Uterus (tissue), 4 donors: ENCODE results near the gene VWA5B2. TPM values are rescaled to one million over a fixed set of nuclear protein-coding genes. Genes with fewer than 3 reads are reported as not detected.

Source experiments
- DNase-seq, 2 donors: peaks; one replicate each; pipeline ENCODE4 v3.0.0-alpha.2; 2019 to 2020
- H3K27ac ChIP-seq, 2 donors: fragments of 200-600 bp; sonication (generic); 1 replicate in 1 of 2; 2 replicates in 1 of 2; pipeline ENCODE4 v1.5.1; 2016 to 2018
- H3K27me3 ChIP-seq, 2 donors: fragments of 200-600 bp; sonication (generic); one replicate each; pipeline ENCODE4 v1.5.1; 2018 to 2019; ENCODE audit warnings: control low read depth in 1 of 2
- H3K36me3 ChIP-seq, 2 donors: fragments of 200-600 bp; sonication (generic); one replicate each; pipeline ENCODE4 v1.5.1; 2019; ENCODE audit warnings: control low read depth in 1 of 2
- H3K4me1 ChIP-seq, 2 donors: fragments of 200-600 bp; sonication (generic); one replicate each; pipeline ENCODE4 v1.5.1; 2018 to 2019; ENCODE audit warnings: control low read depth in 1 of 2
- H3K4me3 ChIP-seq, 2 donors: fragments of 200-600 bp; sonication (generic); 1 replicate in 1 of 2; 2 replicates in 1 of 2; pipeline ENCODE4 v1.5.1; 2018 to 2019; ENCODE audit warnings: mild to moderate bottlenecking in 1 of 2
- H3K9me3 ChIP-seq, 2 donors: fragments of 200-600 bp; sonication (generic); one replicate each; pipeline ENCODE4 v1.5.1; 2019; ENCODE audit warnings: control low read depth in 1 of 2
- CTCF ChIP-seq, 4 experiments: fragments of 200-600 bp in 2 of 4; fragments of 450-650 bp in 2 of 4; sonication (generic) in 2 of 4; IDR thresholded peaks; one replicate each; pipeline ENCODE4 v1.5.1; 2016 to 2019; ENCODE audit warnings: antibody characterized with exemption in 4 of 4, mild to moderate bottlenecking in 2 of 4, moderate library complexity in 1 of 4
- POLR2A ChIP-seq, 2 donors: fragments of 450-650 bp; IDR thresholded peaks; one replicate each; pipeline ENCODE4 v1.6.1; 2016; ENCODE audit warnings: antibody characterized with exemption in 2 of 2, mild to moderate bottlenecking in 1 of 2, moderate library complexity in 1 of 2
- intact Hi-C: fragments of 100-400 bp; cut with DNase I; formaldehyde crosslinking; loops from one replicate; pipeline ENCODE4 v1.15.1; 2023; ENCODE audit warnings: low total_unique reads
- total RNA-seq, 4 donors: library from RNA; depleted of rRNA in 3 of 4; stranded (reverse); fragments of >200 nt in 3 of 4; gene quantifications; one replicate each; pipeline versions ENCODE4 v1.1.0 to v1.2.4, GENCODE V29; 2014 to 2023
- donor health status: DM: yes; HTN: yes; CAD: no.

The VWA5B2 gene
- total RNA-seq, 4 donors from 2014 or later: 0.35 TPM; not detected in 3

GRCh38 chr3:184236636-184237035 lies 7.3 kb downstream of the VWA5B2 start:
- intact Hi-C loops: no loop called here
- no peaks in the 10 kb centered on the region for H3K36me3 ChIP-seq

GRCh38 chr3:184237211-184237610 lies 7.8 kb downstream of the VWA5B2 start:
- TF ChIP-seq CTCF (IDR thresholded peaks at IDR 0.05): no peak
- TF ChIP-seq POLR2A (IDR thresholded peaks at IDR 0.05): no peak
- Histone ChIP-seq H3K4me1 (no peaks in the 10 kb centered on the region), H3K4me3 (no peak overlapping the region), H3K36me3 (no peaks in the 10 kb centered on the region), H3K9me3 (no peaks in the 10 kb centered on the region), H3K27ac (no peak overlapping the region), H3K27me3 (peaks cover 0 to under 1% of the 10 kb centered on the region in 2 donors)
- intact Hi-C loops: no loop called here
- DNase-seq: no peak

More at GRCh38 chr3:184236636-184237035, 7.3 kb downstream of the VWA5B2 start:
- H3K4me3 ChIP-seq: no peak overlapping the region
- TF ChIP-seq CTCF (IDR thresholded peaks at IDR 0.05) (no peak), POLR2A (IDR thresholded peaks at IDR 0.05) (no peak)
- peaks cover 0 to 6% of the 10 kb centered on the region in 2 donors for H3K27me3 ChIP-seq
- H3K27ac ChIP-seq: no peak overlapping the region
- H3K9me3 ChIP-seq: no peaks in the 10 kb centered on the region
- no peaks in the 10 kb centered on the region for H3K4me1 ChIP-seq
- DNase-seq: no peak

- intact Hi-C loops: no loop called here
- TF ChIP-seq POLR2A (IDR thresholded peaks at IDR 0.05) (no peak), CTCF (IDR thresholded peaks at IDR 0.05) (no peak)
- Histone ChIP-seq H3K27me3 (no peaks in the 10 kb centered on the region), H3K36me3 (no peaks in the 10 kb centered on the region), H3K9me3 (no peaks in the 10 kb centered on the region), H3K4me1 (no peaks in the 10 kb centered on the region), H3K4me3 (no peak overlapping the region), H3K27ac (no peak overlapping the region)
- no peak for DNase-seq
Measured at GRCh38 chr3:184237807-184238206, 8.4 kb downstream of the VWA5B2 start.

GRCh38 chr3:184238246-184238818 lies 8.9 kb downstream of the VWA5B2 start:
- intact Hi-C loops: no loop called here
- no peak for DNase-seq
- Histone ChIP-seq H3K4me1 (no peaks in the 10 kb centered on the region), H3K9me3 (no peaks in the 10 kb centered on the region), H3K27ac (no peak overlapping the region), H3K36me3 (no peaks in the 10 kb centered on the region), H3K27me3 (no peaks in the 10 kb centered on the region), H3K4me3 (no peak overlapping the region)
- no peak for TF ChIP-seq POLR2A (IDR thresholded peaks at IDR 0.05)
- no peak for TF ChIP-seq CTCF (IDR thresholded peaks at IDR 0.05)

GRCh38 chr3:184239221-184239620 lies 9.8 kb downstream of the VWA5B2 start:
- no peak for DNase-seq
- TF ChIP-seq CTCF (IDR thresholded peaks at IDR 0.05) (no peak), POLR2A (IDR thresholded peaks at IDR 0.05) (no peak)
- Histone ChIP-seq H3K4me3 (no peak overlapping the region), H3K27ac (no peak overlapping the region), H3K27me3 (no peaks in the 10 kb centered on the region), H3K4me1 (no peaks in the 10 kb centered on the region), H3K9me3 (no peaks in the 10 kb centered on the region), H3K36me3 (no peaks in the 10 kb centered on the region)
- intact Hi-C loops: no loop called here
